K562 (cell line): ENCODE measurements around the gene VSIG10L. TPM values are rescaled to one million over a fixed set of nuclear protein-coding genes. Genes with fewer than 3 reads are reported as not detected.

Experiments used
- ATF1 ChIP-seq, 2 experiments: fragments of 450-650 bp in 1 of 2; IDR thresholded peaks; 2 replicates each; pipeline ENCODE4 v1.6.1; 2016; ENCODE audit warnings: missing compliant biosample characterization in 1 of 2, missing genetic modification characterization in 1 of 2
- ETV6 ChIP-seq, 3 experiments: fragments of 150-350 bp in 1 of 3; sonication (generic) in 1 of 3; formaldehyde crosslinking in 1 of 3; IDR thresholded peaks; 2 replicates each; pipeline versions ENCODE4 v1.6.1 to v1.8.0; 2014 to 2022; ENCODE audit warnings: borderline replicate concordance in 2 of 3, low read depth in 2 of 3, antibody characterized with exemption in 1 of 3, low read length in 1 of 3, mild to moderate bottlenecking in 1 of 3, missing genetic modification reagents in 1 of 3
- HBP1 ChIP-seq: fragments of 450-650 bp; formaldehyde crosslinking; IDR thresholded peaks from 2 replicates; pipeline ENCODE4 v1.4.0; 2022; ENCODE audit warnings: missing genetic modification characterization
- KAT7 ChIP-seq: sonication (generic); formaldehyde crosslinking; IDR thresholded peaks from 2 replicates; pipeline ENCODE4 v1.8.0; 2022; ENCODE audit warnings: missing genetic modification reagents, mild to moderate bottlenecking, borderline replicate concordance
- KDM5B ChIP-seq: fragments of 200-600 bp; sonication (generic); IDR thresholded peaks from 2 replicates; pipeline ENCODE4 v1.6.1; 2012; ENCODE audit warnings: low read depth, mild to moderate bottlenecking, moderate library complexity, low read length, control low read depth, inconsistent platforms; ENCODE audit not compliant: insufficient replicate concordance
- NR4A1 ChIP-seq, 2 experiments: fragments of 250-450 bp in 1 of 2; fragments of 450-650 bp in 1 of 2; sonication (Bioruptor Pico) in 1 of 2; IDR thresholded peaks; 2 replicates each; pipeline versions ENCODE4 v1.4.0 to v1.6.1; 2016 to 2020; ENCODE audit warnings: mild to moderate bottlenecking in 2 of 2, missing compliant biosample characterization in 1 of 2, missing genetic modification characterization in 1 of 2, moderate library complexity in 1 of 2
- POLR2AphosphoS2 ChIP-seq: IDR thresholded peaks from 2 replicates; pipeline ENCODE4 v1.6.1; 2012; ENCODE audit warnings: low read length, improper control_type of control experiment
- SMC3 ChIP-seq: conservative IDR thresholded peaks from 2 replicates; pipeline ENCODE4 v1.6.1; 2011; ENCODE audit warnings: low read depth, low read length, improper control_type of control experiment; ENCODE audit not compliant: insufficient read depth
- SOX6 ChIP-seq: fragments of 450-650 bp; IDR thresholded peaks from 2 replicates; pipeline ENCODE4 v1.6.1; 2014; ENCODE audit warnings: mild to moderate bottlenecking
- ZBTB1 ChIP-seq: sonication (generic); formaldehyde crosslinking; IDR thresholded peaks from 2 replicates; pipeline ENCODE4 v1.8.1; 2023; ENCODE audit warnings: missing genetic modification reagents, low read depth, mild to moderate bottlenecking, borderline replicate concordance
- ZBTB11 ChIP-seq, 3 experiments: fragments of 200-800 bp in 1 of 3; fragments of 250-450 bp in 1 of 3; fragments of 450-650 bp in 1 of 3; sonication (Bioruptor Pico) in 1 of 3; sonication (Bioruptor generic) in 1 of 3; formaldehyde crosslinking in 1 of 3; IDR thresholded peaks; 2 replicates each; pipeline versions ENCODE4 v1.6.1 to v1.8.0; 2016 to 2022; ENCODE audit warnings: mild to moderate bottlenecking in 2 of 3, missing genetic modification characterization in 2 of 3, missing compliant biosample characterization in 1 of 3, moderate library complexity in 1 of 3
- ZNF592 ChIP-seq: fragments of 450-650 bp; IDR thresholded peaks from 2 replicates; pipeline ENCODE4 v1.6.1; 2017; ENCODE audit warnings: antibody characterized with exemption, mild to moderate bottlenecking
- polyA plus RNA-seq, 8 experiments: library from polyadenylated mRNA; depleted of rRNA in 4 of 8; stranded (reverse) in 5 of 8; unstranded in 3 of 8; fragments of >200 nt; fragmentation: Nextera tagmentation in 2 of 8; fragmentation: Illumina TruSeq in 1 of 8; extraction: Ambion mirVana in 2 of 8; extraction: Trizol in 1 of 8; gene quantifications; 2 replicates each; pipeline versions ENCODE4 v1.2.1 to v1.2.3, GENCODE V29; 2011 to 2014; ENCODE audit warnings: inconsistent platforms in 1 of 8, missing spikeins in 1 of 8
- total RNA-seq, 7 experiments: library from RNA; depleted of rRNA in 6 of 7; stranded (reverse); fragments of >200 nt in 6 of 7; fragmentation: Illumina TruSeq in 2 of 7; extraction: Trizol in 2 of 7; gene quantifications; 2 replicates each; pipeline versions ENCODE4 v1.2.1 to v1.2.3, GENCODE V29; 2011 to 2021; ENCODE audit warnings: low replicate concordance in 1 of 7

The VSIG10L gene
- total and polyA plus RNA-seq, 9 of the 15 experiments (the other 6 are each of a cell fraction or from before 2014, with no cell fraction given) = 1.1 to 7.6 (median 2.2) TPM

GRCh38 chr19:51365211-51365964 lies 23.4 kb upstream of the VSIG10L start (continued):
- TF ChIP-seq ETV6 (IDR thresholded peaks at IDR 0.05; ENCODE audit: borderline replicate concordance in 1 of 2, low read depth in 2 of 2, low read length in 1 of 2) (no peak), ETV6 (CRISPR knock-in tag; IDR thresholded peaks at IDR 0.05; ENCODE audit: borderline replicate concordance) (no peak), ATF1 (CRISPR knock-in tag; IDR thresholded peaks at IDR 0.05) (no peak), ATF1 (tag; IDR thresholded peaks at IDR 0.05) (peak; percentile 9; the same call in 1 of the 2 replicates), ZNF592 (0 out of 2 replicates have a peak, but pooled peaks have one; percentile 57), POLR2AphosphoS2 (0 out of 2 replicates have a peak, but pooled peaks have one; percentile 20), SOX6 (0 out of 2 replicates have a peak, but pooled peaks have one; percentile 6), ZBTB1 (CRISPR knock-in tag) (0 out of 2 replicates have a peak, but pooled peaks have one; percentile 4), HBP1 (CRISPR knock-in tag) (0 out of 2 replicates have a peak, but pooled peaks have one; percentile 8), SMC3 (0 out of 2 replicates have a peak, but pooled peaks have one; percentile 7), KAT7 (CRISPR knock-in tag) (peak; percentile 55; the same call in 1 of the 2 replicates), KDM5B (peak; percentile 57), ZBTB11 (CRISPR knock-in tag; IDR thresholded peaks at IDR 0.05) (no peak), NR4A1 (CRISPR knock-in tag; IDR thresholded peaks at IDR 0.05) (no peak), NR4A1 (tag; IDR thresholded peaks at IDR 0.05) (0 out of 2 replicates have a peak, but pooled peaks have one; percentile 18)
